CD14-positive monocyte (primary cell): ENCODE results near the gene WAC. TPM values are rescaled to one million over a fixed set of nuclear protein-coding genes. Genes with fewer than 3 reads are reported as not detected.

Experiments
- DNase-seq, 3 donors: peaks; one replicate each; pipeline ENCODE4 v3.0.0-alpha.2; 2011 to 2022
- H2AFZ ChIP-seq: 2 replicates; pipeline ENCODE4 v1.6.0; 2012; ENCODE audit warnings: mild to moderate bottlenecking, low read depth, low read length, inconsistent platforms; ENCODE audit not compliant: insufficient read depth, poor library complexity, severe bottlenecking
- H3K27ac ChIP-seq, 2 donors: 1 replicate in 1 of 2; 2 replicates in 1 of 2; pipeline ENCODE4 v1.5.1; 2012 to 2013; ENCODE audit warnings: low read length in 2 of 2, control low read depth in 1 of 2, inconsistent platforms in 1 of 2, low read depth in 1 of 2, mild to moderate bottlenecking in 1 of 2
- H3K27me3 ChIP-seq, 2 donors: one replicate each; pipeline versions ENCODE4 v1.6.0 to v1.6.1; 2011 to 2013; ENCODE audit warnings: low read length in 2 of 2; ENCODE audit not compliant: control insufficient read depth in 2 of 2, insufficient read depth in 2 of 2
- H3K36me3 ChIP-seq, 2 donors: replicated peaks in 1 of 2; 1 replicate in 1 of 2; 2 replicates in 1 of 2; pipeline versions ENCODE4 v1.5.1 to v1.6.1; 2012 to 2013; ENCODE audit warnings: low read length in 2 of 2, control low read depth in 1 of 2, inconsistent platforms in 1 of 2, mild to moderate bottlenecking in 1 of 2; ENCODE audit not compliant: insufficient read depth in 2 of 2, control insufficient read depth in 1 of 2
- H3K4me1 ChIP-seq, 2 donors: 1 replicate in 1 of 2; 2 replicates in 1 of 2; pipeline versions ENCODE4 v1.5.1 to v1.6.1; 2012 to 2013; ENCODE audit warnings: low read length in 2 of 2, control low read depth in 1 of 2, inconsistent platforms in 1 of 2, mild to moderate bottlenecking in 1 of 2, moderate library complexity in 1 of 2; ENCODE audit not compliant: insufficient read depth in 2 of 2, control insufficient read depth in 1 of 2
- H3K4me2 ChIP-seq: replicated peaks from 2 replicates; pipeline ENCODE3; 2012; ENCODE audit warnings: low read length, moderate library complexity, mild to moderate bottlenecking; ENCODE audit not compliant: poor library complexity, severe bottlenecking; ENCODE audit errors: extremely low read depth
- H3K4me3 ChIP-seq, 3 experiments: fragments of 200-600 bp in 1 of 3; sonication (generic) in 1 of 3; replicated peaks in 1 of 3; 1 replicate in 2 of 3; 2 replicates in 1 of 3; pipeline ENCODE4 v1.5.1; 2011 to 2013; ENCODE audit warnings: low read length in 3 of 3, mild to moderate bottlenecking in 3 of 3, control low read depth in 2 of 3, low read depth in 2 of 3, inconsistent platforms in 1 of 3, moderate library complexity in 1 of 3
- H3K79me2 ChIP-seq: 2 replicates; pipeline ENCODE4 v1.6.0; 2012; ENCODE audit warnings: mild to moderate bottlenecking, control low read depth, inconsistent platforms, low read length, moderate library complexity; ENCODE audit not compliant: insufficient read depth
- H3K9ac ChIP-seq: 2 replicates; pipeline ENCODE4 v1.6.0; 2017; ENCODE audit warnings: low read length, mild to moderate bottlenecking; ENCODE audit not compliant: insufficient read depth, poor library complexity, severe bottlenecking
- H3K9me3 ChIP-seq, 2 donors: replicated peaks in 1 of 2; 1 replicate in 1 of 2; 2 replicates in 1 of 2; pipeline versions ENCODE4 v1.5.1 to v1.6.1; 2012 to 2013; ENCODE audit warnings: low read length in 2 of 2, control low read depth in 1 of 2; ENCODE audit not compliant: control insufficient read depth in 1 of 2, insufficient read depth in 1 of 2
- H4K20me1 ChIP-seq: 2 replicates; pipeline ENCODE4 v1.6.0; 2012; ENCODE audit warnings: mild to moderate bottlenecking, low read length, control low read depth, moderate library complexity; ENCODE audit not compliant: insufficient read depth
- H3K27ac Mint-ChIP-seq, 7 donors: one replicate each; pipeline ENCODE4 v1.8.0; 2020; ENCODE audit warnings: mild to moderate bottlenecking in 7 of 7, mixed read lengths in 7 of 7, moderate library complexity in 6 of 7, inconsistent platforms in 2 of 7
- H3K27me3 Mint-ChIP-seq, 3 donors: one replicate each; pipeline ENCODE4 v1.8.0; 2021 to 2022; ENCODE audit warnings: low read depth in 3 of 3, mild to moderate bottlenecking in 3 of 3, mixed read lengths in 3 of 3, moderate library complexity in 3 of 3, inconsistent platforms in 1 of 3
- H3K36me3 Mint-ChIP-seq, 2 donors: one replicate each; pipeline ENCODE4 v1.8.0; 2020; ENCODE audit warnings: mixed read lengths in 2 of 2, inconsistent platforms in 1 of 2, mild to moderate bottlenecking in 1 of 2
- H3K4me1 Mint-ChIP-seq: one replicate; pipeline ENCODE4 v1.8.0; 2020; ENCODE audit warnings: mild to moderate bottlenecking, mixed read lengths
- H3K4me3 Mint-ChIP-seq, 2 donors: one replicate each; pipeline ENCODE4 v1.8.0; 2020; ENCODE audit warnings: mild to moderate bottlenecking in 2 of 2, mixed read lengths in 2 of 2, moderate library complexity in 1 of 2
- H3K9me3 Mint-ChIP-seq, 7 donors: one replicate each; pipeline ENCODE4 v1.8.0; 2020 to 2022; ENCODE audit warnings: mixed read lengths in 7 of 7, mild to moderate bottlenecking in 6 of 7, moderate library complexity in 6 of 7, inconsistent platforms in 2 of 7
- CTCF ChIP-seq: fragments of 200-600 bp; IDR thresholded peaks from one replicate; pipeline ENCODE4 v1.8.0; 2022; ENCODE audit warnings: antibody characterized with exemption, mild to moderate bottlenecking
- WGBS: methylation state at CpG from one replicate; pipeline ENCODE4 v1.1.5; 2013; ENCODE audit warnings: missing lambda C conversion rate; ENCODE audit not compliant: insufficient coverage; 5-methylcytosine and 5-hydroxymethylcytosine counted together
- intact Hi-C, 2 donors: fragments of 100-400 bp; cut with micrococcal nuclease; formaldehyde crosslinking; loops; one replicate each; pipeline versions ENCODE4 v1.15.0 to v1.15.1; 2023
- polyA plus RNA-seq, 3 donors: library from polyadenylated mRNA; depleted of rRNA in 1 of 3; unstranded in 2 of 3; stranded (reverse) in 1 of 3; fragments of 300-500 nt in 2 of 3; fragments of >200 nt in 1 of 3; fragmentation: Illumina TruSeq in 2 of 3; gene quantifications; 1 replicate in 2 of 3; 2 replicates in 1 of 3; pipeline ENCODE4 v1.2.3, GENCODE V29; 2012 to 2021

WAC gene
- polyA plus RNA-seq, 3 donors = 46.7 to 80.8 (median 67.9) TPM

GRCh38 chr10:28544058-28544457, 11.1 kb downstream of the WAC start:
- H3K4me1 Mint-ChIP-seq = peaks cover 17% of the 10 kb centered on the region

GRCh38 chr10:28545967-28546644, 13.2 kb downstream of the WAC start:
- no peak for TF ChIP-seq CTCF
- H3K9ac ChIP-seq = no peak overlapping the region
- H4K20me1 ChIP-seq = peaks cover 100% of the 10 kb centered on the region
- peaks cover 58 to 84% of the 10 kb centered on the region in 2 donors for H3K36me3 Mint-ChIP-seq
- WGBS = no CpG with 5 or more reads among the region's 4 CpGs
- H3K4me1 Mint-ChIP-seq = peaks cover 19% of the 10 kb centered on the region
- peak overlapping the region in 1 of 2 donors; percentile 2 for H3K27ac ChIP-seq
- no peak overlapping the region for H2AFZ ChIP-seq
- H3K36me3 ChIP-seq = peaks cover 63 to 86% of the 10 kb centered on the region in 2 donors
- H3K9me3 ChIP-seq = no peaks in the 10 kb centered on the region
- DNase-seq = no peak
- H3K4me3 Mint-ChIP-seq = no peak overlapping the region
- H3K4me1 ChIP-seq = no peaks in the 10 kb centered on the region
- intact Hi-C loops = no loop called here
- H3K27ac Mint-ChIP-seq = peak overlapping the region in 5 of 7 donors; percentile 0 to 61 (median 26)
- no peak overlapping the region for H3K4me2 ChIP-seq
- H3K4me3 ChIP-seq = no peak overlapping the region
- no peaks in the 10 kb centered on the region for H3K27me3 ChIP-seq
- H3K9me3 Mint-ChIP-seq = no peaks in the 10 kb centered on the region
- H3K79me2 ChIP-seq = peaks cover 100% of the 10 kb centered on the region
- H3K27me3 Mint-ChIP-seq = peaks cover 0 to 2% (median 0%) of the 10 kb centered on the region in 3 donors

More at GRCh38 chr10:28544058-28544457, 11.1 kb downstream of the WAC start:
- Mint-ChIP-seq H3K4me3 (no peak overlapping the region), H3K9me3 (no peaks in the 10 kb centered on the region), H3K27ac (peak overlapping the region in 1 of 7 donors; percentile 57), H3K27me3 (no peaks in the 10 kb centered on the region), H3K36me3 (peaks cover 62 to 79% of the 10 kb centered on the region in 2 donors)
- H3K27ac ChIP-seq = no peak overlapping the region
- intact Hi-C loops = no loop called here
- peaks cover 100% of the 10 kb centered on the region for H4K20me1 ChIP-seq
- no peak overlapping the region for H2AFZ ChIP-seq
- peaks cover 68 to 86% of the 10 kb centered on the region in 2 donors for H3K36me3 ChIP-seq
- no peak overlapping the region for H3K4me2 ChIP-seq
- H3K4me3 ChIP-seq = no peak overlapping the region
- no peaks in the 10 kb centered on the region for H3K27me3 ChIP-seq
- no peaks in the 10 kb centered on the region for H3K4me1 ChIP-seq
- WGBS = 100% methylated on average over 1 of the region's 5 CpGs
- no peak for DNase-seq
- H3K79me2 ChIP-seq = peaks cover 100% of the 10 kb centered on the region
- H3K9ac ChIP-seq = no peak overlapping the region
- no peaks in the 10 kb centered on the region for H3K9me3 ChIP-seq
- TF ChIP-seq CTCF = no peak
